ENCODE results near the gene MYO1F. TPM values are rescaled to one million over a fixed set of nuclear protein-coding genes. Genes with fewer than 3 reads are reported as not detected.

MYO1F gene
- total and polyA plus RNA-seq, 2 experiments from 2014 or later, result 0.54 to 1.6 TPM

- Histone ChIP-seq H2AFZ (no peak overlapping the region), H3K9ac (no peak overlapping the region), H3K9me2 (ENCODE audit: insufficient read depth) (no peaks in the 10 kb centered on the region), H3F3A (ENCODE audit: insufficient read depth) (peaks cover 13% of the 10 kb centered on the region; the same call in 1 of the 2 replicates), H3K36me3 (ENCODE audit: low read depth) (no peaks in the 10 kb centered on the region), H3K4me1 (ENCODE audit: insufficient read depth) (peaks cover 6% of the 10 kb centered on the region), H3K27ac (no peak overlapping the region), H3K79me2 (ENCODE audit: insufficient read depth) (no peaks in the 10 kb centered on the region), H3K4me2 (ENCODE audit: unreplicated experiment) (no peak overlapping the region), H3K27me3 (replicated peaks; ENCODE audit: insufficient read depth) (no peaks in the 10 kb centered on the region), H3K9me3 (ENCODE audit: low read depth) (no peaks in the 10 kb centered on the region), H4K20me1 (ENCODE audit: insufficient read depth) (no peaks in the 10 kb centered on the region), H3K4me3 (no peak overlapping the region)
- no peak for DNase-seq
- in situ Hi-C loops (cut with MboI), result no loop called here
- TF ChIP-seq EZH2phosphoT487 (IDR thresholded peaks at IDR 0.05; ENCODE audit: insufficient read depth, low read depth), result no peak
- no peak for TF ChIP-seq EZH2 (IDR thresholded peaks at IDR 0.05; ENCODE audit: insufficient read depth, poor library complexity, severe bottlenecking)
- WGBS, 2 experiments (ENCODE audit: low coverage in 1 of 2, low lambda C conversion rate in 2 of 2, missing lambda C conversion rate in 2 of 2), result 38 to 52% methylated on average over 5 of the region's 5 CpGs
Measured at GRCh38 chr19:8612807-8613171, 35.5 kb upstream of the MYO1F start.

GRCh38 chr19:8611877-8612806, 34.9 kb upstream of the MYO1F start:
- Histone ChIP-seq H3K9ac (no peak overlapping the region), H3K27ac (0 out of 2 replicates have a peak overlapping the region, but pooled peaks have one; percentile 9), H3K4me3 (no peak overlapping the region), H3K27me3 (replicated peaks; ENCODE audit: insufficient read depth) (no peaks in the 10 kb centered on the region), H4K20me1 (ENCODE audit: insufficient read depth) (no peaks in the 10 kb centered on the region), H3K79me2 (ENCODE audit: insufficient read depth) (no peaks in the 10 kb centered on the region), H3K36me3 (ENCODE audit: low read depth) (no peaks in the 10 kb centered on the region), H2AFZ (no peak overlapping the region), H3K4me2 (ENCODE audit: unreplicated experiment) (no peak overlapping the region), H3K9me2 (ENCODE audit: insufficient read depth) (no peaks in the 10 kb centered on the region), H3K9me3 (ENCODE audit: low read depth) (no peaks in the 10 kb centered on the region), H3F3A (ENCODE audit: insufficient read depth) (peaks cover 13% of the 10 kb centered on the region; the same call in 1 of the 2 replicates), H3K4me1 (ENCODE audit: insufficient read depth) (peaks cover 11% of the 10 kb centered on the region)
- in situ Hi-C loops (cut with MboI), result no loop called here
- peak; percentile 74 for DNase-seq
- WGBS, 2 experiments (ENCODE audit: low coverage in 1 of 2, low lambda C conversion rate in 2 of 2, missing lambda C conversion rate in 2 of 2), result 31 to 32% methylated on average over 12 of the region's 12 CpGs
- no peak for TF ChIP-seq EZH2 (IDR thresholded peaks at IDR 0.05; ENCODE audit: insufficient read depth, poor library complexity, severe bottlenecking)
- TF ChIP-seq EZH2phosphoT487 (IDR thresholded peaks at IDR 0.05; ENCODE audit: insufficient read depth, low read depth), result no peak

GRCh38 chr19:8611391-8611876, 34.2 kb upstream of the MYO1F start:
- no peaks in the 10 kb centered on the region for H3K27me3 ChIP-seq (replicated peaks; ENCODE audit: insufficient read depth)
- in situ Hi-C loops (cut with MboI), result no loop called here
- TF ChIP-seq EZH2 (IDR thresholded peaks at IDR 0.05; ENCODE audit: insufficient read depth, poor library complexity, severe bottlenecking), result no peak
- no peak for TF ChIP-seq EZH2phosphoT487 (IDR thresholded peaks at IDR 0.05; ENCODE audit: insufficient read depth, low read depth)
- WGBS, 2 experiments (ENCODE audit: low coverage in 1 of 2, low lambda C conversion rate in 2 of 2, missing lambda C conversion rate in 2 of 2), result 9 to 14% methylated on average over 15 to 18 of the region's 18 CpGs
- no peaks in the 10 kb centered on the region for H3K9me3 ChIP-seq (ENCODE audit: low read depth)
- 0 out of 2 replicates have a peak overlapping the region, but pooled peaks have one; percentile 9 for H3K27ac ChIP-seq
- H3K4me3 ChIP-seq, result no peak overlapping the region
- no peak overlapping the region for H2AFZ ChIP-seq
- H4K20me1 ChIP-seq (ENCODE audit: insufficient read depth), result no peaks in the 10 kb centered on the region
- no peaks in the 10 kb centered on the region for H3K79me2 ChIP-seq (ENCODE audit: insufficient read depth)
- H3K36me3 ChIP-seq (ENCODE audit: low read depth), result no peaks in the 10 kb centered on the region
- no peaks in the 10 kb centered on the region for H3K9me2 ChIP-seq (ENCODE audit: insufficient read depth)
- H3K4me1 ChIP-seq (ENCODE audit: insufficient read depth), result peaks cover 16% of the 10 kb centered on the region
- H3K4me2 ChIP-seq (ENCODE audit: unreplicated experiment), result no peak overlapping the region
- peak; percentile 25 for DNase-seq
- no peak overlapping the region for H3K9ac ChIP-seq
- H3F3A ChIP-seq (ENCODE audit: insufficient read depth), result peaks cover 13% of the 10 kb centered on the region; the same call in 1 of the 2 replicates

- TF ChIP-seq EZH2phosphoT487 (IDR thresholded peaks at IDR 0.05; ENCODE audit: insufficient read depth, low read depth) (no peak), EZH2 (IDR thresholded peaks at IDR 0.05; ENCODE audit: insufficient read depth, poor library complexity, severe bottlenecking) (no peak)
- no peaks in the 10 kb centered on the region for H4K20me1 ChIP-seq (ENCODE audit: insufficient read depth)
- H3K4me2 ChIP-seq (ENCODE audit: unreplicated experiment), result peak overlapping the region; percentile 99
- H3K4me1 ChIP-seq (ENCODE audit: insufficient read depth), result peaks cover 16% of the 10 kb centered on the region
- peaks cover 13% of the 10 kb centered on the region; the same call in 1 of the 2 replicates for H3F3A ChIP-seq (ENCODE audit: insufficient read depth)
- peak overlapping the region; percentile 76 for H3K4me3 ChIP-seq
- H3K27me3 ChIP-seq (replicated peaks; ENCODE audit: insufficient read depth), result no peaks in the 10 kb centered on the region
- no peaks in the 10 kb centered on the region for H3K79me2 ChIP-seq (ENCODE audit: insufficient read depth)
- H3K9ac ChIP-seq, result peak overlapping the region; percentile 92
- no peak overlapping the region for H3K27ac ChIP-seq
- in situ Hi-C loops (cut with MboI), result no loop called here
- H3K36me3 ChIP-seq (ENCODE audit: low read depth), result no peaks in the 10 kb centered on the region
- peak overlapping the region; percentile 98 for H2AFZ ChIP-seq
- H3K9me3 ChIP-seq (ENCODE audit: low read depth), result no peaks in the 10 kb centered on the region
- no peak for DNase-seq
- no peaks in the 10 kb centered on the region for H3K9me2 ChIP-seq (ENCODE audit: insufficient read depth)
- 6% methylated on average over 9 of the region's 9 CpGs; no CpG with 5 or more reads in 1 of the 2 experiments for WGBS, 2 experiments (ENCODE audit: low coverage in 1 of 2, low lambda C conversion rate in 2 of 2, missing lambda C conversion rate in 2 of 2)
Measured at GRCh38 chr19:8610936-8611300, 33.7 kb upstream of the MYO1F start.
